ENCODE results near the gene FAM124A.
"Not testable (repeated sequence)": the region's sequence is repeated elsewhere in the genome, so short reads cannot be mapped to it uniquely, and the experiment has no call there.

FAM124A gene

GRCh38 chr13:51286135-51287002, 64.2 kb downstream of the FAM124A start:
- H3K27me3 Mint-ChIP-seq: peaks cover 6% of the 10 kb centered on the region
- H3K27ac Mint-ChIP-seq: no peak overlapping the region
- H3K4me1 Mint-ChIP-seq: no peaks in the 10 kb centered on the region
- no peak overlapping the region for H3K4me3 Mint-ChIP-seq
- no peaks in the 10 kb centered on the region for H3K9me3 Mint-ChIP-seq
- peak; percentile 81 for ATAC-seq
- H3K36me3 Mint-ChIP-seq: no peaks in the 10 kb centered on the region

- Mint-ChIP-seq H3K27me3 (peaks cover 9% of the 10 kb centered on the region), H3K36me3 (no peaks in the 10 kb centered on the region), H3K9me3 (no peaks in the 10 kb centered on the region), H3K4me1 (no peaks in the 10 kb centered on the region), H3K27ac (no peak overlapping the region), H3K4me3 (no peak overlapping the region)
- ATAC-seq: no peak
These were observed 65.6 kb downstream of the FAM124A start for GRCh38 chr13:51287758-51288157.

- not testable (repeated sequence) for H3K9me3 Mint-ChIP-seq, H3K36me3 Mint-ChIP-seq, H3K4me1 Mint-ChIP-seq, H3K4me3 Mint-ChIP-seq, ATAC-seq, H3K27me3 Mint-ChIP-seq, H3K27ac Mint-ChIP-seq
These were observed 66.1 kb downstream of the FAM124A start for GRCh38 chr13:51288254-51288653.

- ATAC-seq: no peak
- H3K27ac Mint-ChIP-seq: no peak overlapping the region
- H3K4me3 Mint-ChIP-seq: no peak overlapping the region
These were observed 69.1 kb downstream of the FAM124A start for GRCh38 chr13:51291341-51291740.

GRCh38 chr13:51292000-51292565, 69.9 kb downstream of the FAM124A start:
- H3K27ac Mint-ChIP-seq: no peak overlapping the region
- H3K27me3 Mint-ChIP-seq: peaks cover 9% of the 10 kb centered on the region
- H3K4me1 Mint-ChIP-seq: no peaks in the 10 kb centered on the region
- no peak for ATAC-seq
- no peak overlapping the region for H3K4me3 Mint-ChIP-seq
- H3K36me3 Mint-ChIP-seq: no peaks in the 10 kb centered on the region
- H3K9me3 Mint-ChIP-seq: no peaks in the 10 kb centered on the region

More at GRCh38 chr13:51291341-51291740, 69.1 kb downstream of the FAM124A start:
- no peaks in the 10 kb centered on the region for H3K4me1 Mint-ChIP-seq
- H3K36me3 Mint-ChIP-seq: no peaks in the 10 kb centered on the region
- no peaks in the 10 kb centered on the region for H3K9me3 Mint-ChIP-seq
- H3K27me3 Mint-ChIP-seq: peaks cover 9% of the 10 kb centered on the region

- Mint-ChIP-seq H3K9me3 (no peaks in the 10 kb centered on the region), H3K27me3 (peaks cover 19% of the 10 kb centered on the region), H3K4me1 (no peaks in the 10 kb centered on the region), H3K36me3 (no peaks in the 10 kb centered on the region), H3K27ac (no peak overlapping the region), H3K4me3 (no peak overlapping the region)
- no peak for ATAC-seq
These were observed 75.4 kb downstream of the FAM124A start for GRCh38 chr13:51297556-51297955.

- H3K36me3 Mint-ChIP-seq: no peaks in the 10 kb centered on the region
- H3K9me3 Mint-ChIP-seq: no peaks in the 10 kb centered on the region
- H3K27me3 Mint-ChIP-seq: peaks cover 19% of the 10 kb centered on the region
- no peak overlapping the region for H3K27ac Mint-ChIP-seq
- no peak for ATAC-seq
- no peaks in the 10 kb centered on the region for H3K4me1 Mint-ChIP-seq
- H3K4me3 Mint-ChIP-seq: no peak overlapping the region
These were observed 76.6 kb downstream of the FAM124A start for GRCh38 chr13:51298812-51299211.

- H3K9me3 Mint-ChIP-seq: no peaks in the 10 kb centered on the region
- peaks cover 30% of the 10 kb centered on the region for H3K27me3 Mint-ChIP-seq
- H3K4me3 Mint-ChIP-seq: no peak overlapping the region
- H3K36me3 Mint-ChIP-seq: no peaks in the 10 kb centered on the region
- H3K27ac Mint-ChIP-seq: no peak overlapping the region
- no peak for ATAC-seq
- H3K4me1 Mint-ChIP-seq: no peaks in the 10 kb centered on the region
These were observed 80.9 kb downstream of the FAM124A start for GRCh38 chr13:51303063-51303552.

- no peaks in the 10 kb centered on the region for H3K4me1 Mint-ChIP-seq
- no peak overlapping the region for H3K4me3 Mint-ChIP-seq
- no peaks in the 10 kb centered on the region for H3K36me3 Mint-ChIP-seq
- H3K27ac Mint-ChIP-seq: no peak overlapping the region
- no peaks in the 10 kb centered on the region for H3K9me3 Mint-ChIP-seq
- ATAC-seq: no peak
- peaks cover 28% of the 10 kb centered on the region for H3K27me3 Mint-ChIP-seq
These were observed 81.7 kb downstream of the FAM124A start for GRCh38 chr13:51303882-51304281.

GRCh38 chr13:51305271-51305967, 83.2 kb downstream of the FAM124A start:
- H3K36me3 Mint-ChIP-seq: no peaks in the 10 kb centered on the region
- H3K27me3 Mint-ChIP-seq: peaks cover 14% of the 10 kb centered on the region
- no peaks in the 10 kb centered on the region for H3K9me3 Mint-ChIP-seq
- H3K4me1 Mint-ChIP-seq: no peaks in the 10 kb centered on the region
- no peak overlapping the region for H3K27ac Mint-ChIP-seq
- no peak for ATAC-seq
- H3K4me3 Mint-ChIP-seq: no peak overlapping the region

- H3K27ac Mint-ChIP-seq: no peak overlapping the region
These were observed 86.6 kb downstream of the FAM124A start for GRCh38 chr13:51308781-51309180.

GRCh38 chr13:51311231-51311630, 89.0 kb downstream of the FAM124A start:
- Mint-ChIP-seq H3K4me1 (peaks cover 7% of the 10 kb centered on the region), H3K9me3 (no peaks in the 10 kb centered on the region), H3K27me3 (peaks cover 27% of the 10 kb centered on the region), H3K4me3 (no peak overlapping the region), H3K27ac (no peak overlapping the region), H3K36me3 (no peaks in the 10 kb centered on the region)
- ATAC-seq: no peak

More at GRCh38 chr13:51308781-51309180, 86.6 kb downstream of the FAM124A start:
- Mint-ChIP-seq H3K4me1 (no peaks in the 10 kb centered on the region), H3K36me3 (no peaks in the 10 kb centered on the region), H3K9me3 (no peaks in the 10 kb centered on the region), H3K4me3 (no peak overlapping the region), H3K27me3 (peaks cover 27% of the 10 kb centered on the region)
- ATAC-seq: no peak

- Mint-ChIP-seq H3K27me3 (peaks cover 26% of the 10 kb centered on the region), H3K27ac (no peak overlapping the region), H3K4me1 (peaks cover 7% of the 10 kb centered on the region), H3K4me3 (no peak overlapping the region), H3K9me3 (no peaks in the 10 kb centered on the region), H3K36me3 (no peaks in the 10 kb centered on the region)
- ATAC-seq: no peak
These were observed 89.8 kb downstream of the FAM124A start for GRCh38 chr13:51311957-51312520.

- no peak for ATAC-seq
- H3K9me3 Mint-ChIP-seq: no peaks in the 10 kb centered on the region
- no peaks in the 10 kb centered on the region for H3K36me3 Mint-ChIP-seq
- no peak overlapping the region for H3K4me3 Mint-ChIP-seq
- peaks cover 16% of the 10 kb centered on the region for H3K27me3 Mint-ChIP-seq
- peaks cover 7% of the 10 kb centered on the region for H3K4me1 Mint-ChIP-seq
- H3K27ac Mint-ChIP-seq: no peak overlapping the region
These were observed 91.4 kb downstream of the FAM124A start for GRCh38 chr13:51313619-51314018.

- H3K9me3 Mint-ChIP-seq: no peaks in the 10 kb centered on the region
- peak overlapping the region; percentile 37 for H3K27ac Mint-ChIP-seq
- H3K4me1 Mint-ChIP-seq: peaks cover 7% of the 10 kb centered on the region
- H3K36me3 Mint-ChIP-seq: no peaks in the 10 kb centered on the region
- no peak overlapping the region for H3K4me3 Mint-ChIP-seq
- ATAC-seq: peak; percentile 37
- peaks cover 3% of the 10 kb centered on the region for H3K27me3 Mint-ChIP-seq
These were observed 95.1 kb downstream of the FAM124A start for GRCh38 chr13:51317262-51317661.

Data from stimulated activated memory B cell treated with anti-CD40 and anti-IgM and Interleukin-4, amounts not matched to agents 10 μg/mL and 1 μg/mL and 100 μg/mL, for 72 hours (primary cell).